A673 (cell line): Measurements from ENCODE around the gene SDF4. TPM values are rescaled to one million over a fixed set of nuclear protein-coding genes. Genes with fewer than 3 reads are reported as not detected.
"Not testable (repeated sequence)": the region's sequence is repeated elsewhere in the genome, so short reads cannot be mapped to it uniquely, and the experiment has no call there.

Experiments used
- BruUV-seq: library from RNA; stranded (reverse); fragments of 400-500 nt; replicated peaks from 2 replicates; lab custom pipeline; 2021; lab: Mats Ljungman, UMichigan
- CTCF ChIA-PET: fragments of 300-600 bp; sonication (Branson Sonifier 250); formaldehyde crosslinking; loops from one replicate; lab custom pipeline; 2022; ENCODE audit warnings: antibody characterized with exemption; lab: Charles Lee
- POLR2A ChIA-PET: fragments of 300-600 bp; sonication (Branson Sonifier 250); formaldehyde crosslinking; loops from one replicate; lab custom pipeline; 2022; ENCODE audit warnings: antibody characterized with exemption; ENCODE audit not compliant: low non-redundant PET; lab: Charles Lee
- DNase-seq: peaks from one replicate; pipeline ENCODE4 v3.0.0-alpha.2; 2015; ENCODE audit warnings: low spot score
- H3K27ac ChIP-seq: fragments of 200-600 bp; sonication (generic); 2 replicates; pipeline ENCODE4 v1.5.1; 2016; ENCODE audit warnings: mixed run types, low read depth, mild to moderate bottlenecking, mixed read lengths, antibody characterized with exemption, low read length; ENCODE audit not compliant: poor library complexity, severe bottlenecking
- H3K27me3 ChIP-seq: fragments of 200-600 bp; sonication (generic); replicated peaks from 2 replicates; pipeline ENCODE4 v1.6.1; 2017; ENCODE audit warnings: mixed run types, low read depth, mild to moderate bottlenecking, mixed read lengths, antibody characterized with exemption, low read length; ENCODE audit not compliant: insufficient read depth, poor library complexity
- H3K36me3 ChIP-seq: fragments of 200-600 bp; sonication (generic); 2 replicates; pipeline ENCODE4 v1.6.1; 2016; ENCODE audit warnings: mixed run types, mild to moderate bottlenecking, mixed read lengths, antibody characterized with exemption, low read length; ENCODE audit not compliant: insufficient read depth, poor library complexity, severe bottlenecking
- H3K4me1 ChIP-seq: fragments of 200-600 bp; sonication (generic); 2 replicates; pipeline ENCODE4 v1.6.1; 2017; ENCODE audit warnings: mixed run types, mild to moderate bottlenecking, mixed read lengths, antibody characterized with exemption, low read length; ENCODE audit not compliant: insufficient read depth, poor library complexity, severe bottlenecking
- H3K4me3 ChIP-seq: fragments of 200-600 bp; sonication (generic); 2 replicates; pipeline ENCODE4 v1.5.1; 2016; ENCODE audit warnings: low read depth, mixed run types, mild to moderate bottlenecking, mixed read lengths, low read length; ENCODE audit not compliant: poor library complexity, severe bottlenecking
- H3K9me3 ChIP-seq: fragments of 200-600 bp; sonication (generic); 2 replicates; pipeline ENCODE4 v1.6.1; 2016; ENCODE audit warnings: mixed run types, low read depth, mild to moderate bottlenecking, mixed read lengths, antibody characterized with exemption, low read length; ENCODE audit not compliant: poor library complexity, severe bottlenecking
- EZH2 ChIP-seq: fragments of 200-600 bp; sonication (generic); IDR thresholded peaks from 2 replicates; pipeline ENCODE4 v1.6.1; 2017; ENCODE audit warnings: borderline replicate concordance, low read depth, mild to moderate bottlenecking, mixed read lengths, antibody characterized with exemption, low read length; ENCODE audit not compliant: poor library complexity, severe bottlenecking
- intact Hi-C: fragments of 100-400 bp; cut with micrococcal nuclease; formaldehyde crosslinking; loops from one replicate; pipeline ENCODE4 v1.10.0; 2022; ENCODE audit not compliant: unreplicated experiment
- total RNA-seq: library from RNA; stranded (reverse); gene quantifications from 2 replicates; pipeline ENCODE4 v1.2.3, GENCODE V29; 2021
- TF ChIP-seq, protein P1 (sequence below): fragments of 300-800, 200-600 bp; sonication (generic); conservative IDR thresholded peaks from 2 replicates; pipeline ENCODE4 v1.5.1; 2017; ENCODE audit warnings: low read depth, mild to moderate bottlenecking, antibody characterized with exemption, low read length, moderate library complexity, mixed read lengths

Gene SDF4
- total RNA-seq, 1 experiment from 2014 or later, result 133 TPM

DNA sequence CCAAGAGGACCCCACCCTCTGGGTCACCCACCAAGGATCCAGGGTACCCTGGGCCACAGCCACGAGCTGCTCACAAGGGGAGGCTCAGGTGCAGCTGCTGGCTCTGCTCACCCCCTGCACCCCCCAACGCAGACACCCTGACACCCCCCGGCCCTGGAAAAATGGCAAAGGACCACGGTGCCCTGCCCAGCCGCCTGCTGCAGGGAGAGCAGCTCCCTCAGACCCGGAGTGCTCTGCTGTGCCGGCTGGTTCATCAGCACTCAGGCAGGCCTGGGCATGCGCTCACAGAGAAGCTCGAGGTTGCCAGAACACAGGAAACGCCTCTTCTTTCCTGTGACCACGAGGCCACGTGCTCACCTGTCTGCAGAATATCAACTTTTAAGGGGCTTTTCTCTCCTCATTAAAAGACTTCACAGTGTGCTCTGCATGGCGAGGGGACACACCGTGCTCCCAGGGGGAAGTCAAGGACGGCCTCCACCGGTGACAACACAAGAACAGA lies 19.0 kb upstream of the SDF4 start:
- intact Hi-C loops, result no loop called here
- peaks cover 28% of the 10 kb centered on the region for H3K36me3 ChIP-seq
- CTCF ChIA-PET, result no interaction called here
- peak overlapping the region; percentile 30 for H3K27ac ChIP-seq
- POLR2A ChIA-PET, result no interaction called here
- DNase-seq, result no peak
- no peaks in the 10 kb centered on the region for H3K9me3 ChIP-seq
- no peaks in the 10 kb centered on the region for H3K27me3 ChIP-seq
- BruUV-seq, result no TSS peak
- H3K4me3 ChIP-seq, result no peak overlapping the region
- no peaks in the 10 kb centered on the region for H3K4me1 ChIP-seq
- TF ChIP-seq, protein P1, sequence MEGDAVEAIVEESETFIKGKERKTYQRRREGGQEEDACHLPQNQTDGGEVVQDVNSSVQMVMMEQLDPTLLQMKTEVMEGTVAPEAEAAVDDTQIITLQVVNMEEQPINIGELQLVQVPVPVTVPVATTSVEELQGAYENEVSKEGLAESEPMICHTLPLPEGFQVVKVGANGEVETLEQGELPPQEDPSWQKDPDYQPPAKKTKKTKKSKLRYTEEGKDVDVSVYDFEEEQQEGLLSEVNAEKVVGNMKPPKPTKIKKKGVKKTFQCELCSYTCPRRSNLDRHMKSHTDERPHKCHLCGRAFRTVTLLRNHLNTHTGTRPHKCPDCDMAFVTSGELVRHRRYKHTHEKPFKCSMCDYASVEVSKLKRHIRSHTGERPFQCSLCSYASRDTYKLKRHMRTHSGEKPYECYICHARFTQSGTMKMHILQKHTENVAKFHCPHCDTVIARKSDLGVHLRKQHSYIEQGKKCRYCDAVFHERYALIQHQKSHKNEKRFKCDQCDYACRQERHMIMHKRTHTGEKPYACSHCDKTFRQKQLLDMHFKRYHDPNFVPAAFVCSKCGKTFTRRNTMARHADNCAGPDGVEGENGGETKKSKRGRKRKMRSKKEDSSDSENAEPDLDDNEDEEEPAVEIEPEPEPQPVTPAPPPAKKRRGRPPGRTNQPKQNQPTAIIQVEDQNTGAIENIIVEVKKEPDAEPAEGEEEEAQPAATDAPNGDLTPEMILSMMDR, result no peak
- no peak for TF ChIP-seq EZH2

DNA sequence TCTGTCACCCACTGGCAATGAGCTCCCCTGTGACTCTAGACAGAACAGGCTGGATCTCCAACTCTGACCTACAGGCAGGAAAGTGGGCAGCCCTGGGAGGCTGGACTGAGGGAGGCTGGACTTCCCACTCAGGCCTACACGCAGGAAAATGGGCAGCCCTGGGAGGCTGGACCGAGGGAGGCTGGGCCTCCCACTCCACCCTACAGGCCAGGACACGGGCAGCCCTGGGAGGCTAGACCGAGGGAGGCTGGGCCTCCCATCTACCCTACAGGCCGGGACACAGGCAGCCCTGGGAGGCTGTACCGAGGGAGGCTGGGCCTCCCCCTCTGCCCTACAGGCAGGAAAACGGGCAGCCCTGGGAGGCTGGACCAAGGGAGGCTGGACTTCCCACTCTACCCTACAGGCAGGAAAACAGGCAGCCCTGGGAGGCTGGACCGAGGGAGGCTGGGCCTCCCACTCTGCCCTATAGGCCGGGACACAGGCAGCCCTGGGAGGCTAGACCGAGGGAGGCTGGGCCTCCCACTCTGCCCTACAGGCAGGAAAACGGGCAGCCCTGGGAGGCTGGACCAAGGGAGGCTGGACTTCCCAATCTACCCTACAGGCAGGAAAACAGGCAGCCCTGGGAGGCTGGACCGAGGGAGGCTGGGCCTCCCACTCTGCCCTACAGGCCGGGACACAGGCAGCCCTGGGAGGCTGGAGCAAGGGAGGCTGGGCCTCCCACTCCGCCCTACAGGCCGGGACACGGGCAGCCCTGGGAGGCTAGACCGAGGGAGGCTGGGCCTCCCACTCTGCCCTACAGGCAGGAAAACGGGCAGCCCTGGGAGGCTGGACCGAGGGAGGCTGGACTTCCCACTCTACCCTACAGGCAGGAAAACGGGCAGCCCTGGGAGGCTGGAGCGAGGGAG lies 16.5 kb upstream of the SDF4 start:
- intact Hi-C loops, BruUV-seq, CTCF ChIA-PET, H3K27ac ChIP-seq, H3K4me1 ChIP-seq, H3K36me3 ChIP-seq, DNase-seq, H3K4me3 ChIP-seq, POLR2A ChIA-PET, H3K27me3 ChIP-seq, H3K9me3 ChIP-seq: not testable (repeated sequence)

DNA sequence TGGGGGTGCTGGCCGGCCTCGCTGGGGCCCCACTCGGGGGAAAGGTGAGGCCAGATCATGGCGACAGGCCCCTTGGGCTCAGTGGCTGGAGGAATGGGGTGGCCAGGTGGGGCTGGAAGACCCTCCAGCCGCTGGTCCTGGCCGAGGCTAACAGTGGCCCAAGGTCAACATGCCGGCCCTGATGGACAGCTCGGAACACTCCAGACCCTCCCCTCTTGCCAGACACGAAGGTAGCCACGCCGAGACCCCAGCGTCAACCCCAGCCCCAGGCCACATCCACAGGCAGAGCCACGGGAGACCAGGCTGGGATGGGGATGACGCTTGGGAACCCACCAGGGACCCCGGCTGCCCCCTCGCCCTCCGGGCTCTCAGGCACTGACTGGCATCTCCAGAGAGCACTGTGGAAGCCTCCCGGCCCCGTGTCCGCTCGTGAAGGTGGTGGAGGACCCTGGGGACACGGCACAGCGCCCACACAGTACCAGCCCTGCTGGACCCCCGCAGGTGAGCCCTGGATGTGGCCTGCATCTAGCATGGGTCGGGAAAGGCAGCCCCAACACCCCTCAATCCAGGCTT lies 15.6 kb upstream of the SDF4 start:
- peaks cover 1% of the 10 kb centered on the region for H3K36me3 ChIP-seq
- no TSS peak for BruUV-seq
- no peaks in the 10 kb centered on the region for H3K27me3 ChIP-seq
- H3K4me1 ChIP-seq, result no peaks in the 10 kb centered on the region
- H3K27ac ChIP-seq, result no peak overlapping the region
- ChIA-PET CTCF (no interaction called here), POLR2A (no interaction called here)
- intact Hi-C loops, result no loop called here
- TF ChIP-seq EZH2, result no peak
- TF ChIP-seq, protein P1, result no peak
- DNase-seq, result no peak
- no peaks in the 10 kb centered on the region for H3K9me3 ChIP-seq
- H3K4me3 ChIP-seq, result no peak overlapping the region
